ENCODE results near the gene PLS3.

PLS3 gene

DNA sequence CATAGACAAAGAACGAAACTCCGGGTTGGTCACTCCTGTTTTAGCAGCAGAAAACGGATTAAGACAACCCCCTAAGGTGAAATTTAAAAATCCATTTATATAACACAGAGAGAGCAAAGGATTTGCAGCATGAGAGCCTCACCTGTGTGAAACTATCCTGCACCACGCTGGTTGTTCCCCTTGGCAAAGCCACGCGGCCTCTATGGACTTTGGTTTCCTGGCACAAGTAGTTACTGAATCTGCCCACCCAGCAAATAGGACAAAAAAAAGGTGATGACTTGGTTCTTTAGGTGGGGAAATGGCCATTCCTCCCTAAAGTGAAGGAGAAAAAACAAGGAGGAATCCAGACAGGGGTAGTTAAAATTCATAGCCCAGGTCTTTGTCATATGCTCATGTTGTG lies 133.1 kb downstream of the PLS3 start:
- Histone ChIP-seq H3K27me3 (ENCODE audit: insufficient read depth, low read depth) (no peaks in the 10 kb centered on the region), H3K4me2 (no peak overlapping the region), H3K9ac (no peak overlapping the region), H3K36me3 (ENCODE audit: insufficient read depth) (no peaks in the 10 kb centered on the region), H3K4me3 (IDR thresholded peaks at IDR 0.05; ENCODE audit: insufficient read depth, low read depth, low read length) (no peak overlapping the region), H3K27ac (no peak overlapping the region), H3K79me2 (ENCODE audit: insufficient read depth, low read depth) (no peaks in the 10 kb centered on the region), H3K4me1 (ENCODE audit: low read depth, poor library complexity, severe bottlenecking) (peaks cover 7% of the 10 kb centered on the region), H2AFZ (ENCODE audit: low read depth) (no peak overlapping the region), H4K20me1 (ENCODE audit: insufficient read depth) (no peaks in the 10 kb centered on the region)
- TF ChIP-seq, protein P1, sequence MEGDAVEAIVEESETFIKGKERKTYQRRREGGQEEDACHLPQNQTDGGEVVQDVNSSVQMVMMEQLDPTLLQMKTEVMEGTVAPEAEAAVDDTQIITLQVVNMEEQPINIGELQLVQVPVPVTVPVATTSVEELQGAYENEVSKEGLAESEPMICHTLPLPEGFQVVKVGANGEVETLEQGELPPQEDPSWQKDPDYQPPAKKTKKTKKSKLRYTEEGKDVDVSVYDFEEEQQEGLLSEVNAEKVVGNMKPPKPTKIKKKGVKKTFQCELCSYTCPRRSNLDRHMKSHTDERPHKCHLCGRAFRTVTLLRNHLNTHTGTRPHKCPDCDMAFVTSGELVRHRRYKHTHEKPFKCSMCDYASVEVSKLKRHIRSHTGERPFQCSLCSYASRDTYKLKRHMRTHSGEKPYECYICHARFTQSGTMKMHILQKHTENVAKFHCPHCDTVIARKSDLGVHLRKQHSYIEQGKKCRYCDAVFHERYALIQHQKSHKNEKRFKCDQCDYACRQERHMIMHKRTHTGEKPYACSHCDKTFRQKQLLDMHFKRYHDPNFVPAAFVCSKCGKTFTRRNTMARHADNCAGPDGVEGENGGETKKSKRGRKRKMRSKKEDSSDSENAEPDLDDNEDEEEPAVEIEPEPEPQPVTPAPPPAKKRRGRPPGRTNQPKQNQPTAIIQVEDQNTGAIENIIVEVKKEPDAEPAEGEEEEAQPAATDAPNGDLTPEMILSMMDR (conservative IDR thresholded peaks at IDR 0.05; ENCODE audit: low read depth, low read length), result no peak

DNA sequence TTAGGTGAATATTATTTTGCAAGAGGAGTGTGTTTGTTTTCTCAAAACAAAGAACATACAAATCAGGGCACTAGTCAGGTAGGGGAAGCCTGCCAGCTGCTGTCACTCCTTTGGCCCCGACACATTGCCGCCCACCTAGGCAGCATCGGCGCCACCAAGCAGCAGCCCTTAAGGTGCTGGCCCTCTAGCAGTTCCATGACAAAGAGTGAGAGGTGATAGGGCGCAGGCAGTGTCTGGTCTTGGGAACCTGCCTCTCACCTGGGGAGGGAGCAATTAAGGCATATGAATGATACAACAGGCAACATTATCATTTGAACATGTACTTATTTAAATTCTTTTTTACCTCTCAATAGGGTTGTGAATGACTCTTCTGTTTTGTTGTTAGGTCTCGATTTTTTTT lies 135.1 kb downstream of the PLS3 start:
- Histone ChIP-seq H3K9ac (no peak overlapping the region), H3K4me2 (no peak overlapping the region), H3K27ac (no peak overlapping the region), H3K36me3 (ENCODE audit: insufficient read depth) (no peaks in the 10 kb centered on the region), H3K27me3 (ENCODE audit: insufficient read depth, low read depth) (no peaks in the 10 kb centered on the region), H4K20me1 (ENCODE audit: insufficient read depth) (no peaks in the 10 kb centered on the region), H3K79me2 (ENCODE audit: insufficient read depth, low read depth) (no peaks in the 10 kb centered on the region), H3K4me1 (ENCODE audit: low read depth, poor library complexity, severe bottlenecking) (no peaks in the 10 kb centered on the region), H3K4me3 (IDR thresholded peaks at IDR 0.05; ENCODE audit: insufficient read depth, low read depth, low read length) (no peak overlapping the region), H2AFZ (ENCODE audit: low read depth) (no peak overlapping the region)
- TF ChIP-seq, protein P1 (conservative IDR thresholded peaks at IDR 0.05; ENCODE audit: low read depth, low read length), result no peak

DNA sequence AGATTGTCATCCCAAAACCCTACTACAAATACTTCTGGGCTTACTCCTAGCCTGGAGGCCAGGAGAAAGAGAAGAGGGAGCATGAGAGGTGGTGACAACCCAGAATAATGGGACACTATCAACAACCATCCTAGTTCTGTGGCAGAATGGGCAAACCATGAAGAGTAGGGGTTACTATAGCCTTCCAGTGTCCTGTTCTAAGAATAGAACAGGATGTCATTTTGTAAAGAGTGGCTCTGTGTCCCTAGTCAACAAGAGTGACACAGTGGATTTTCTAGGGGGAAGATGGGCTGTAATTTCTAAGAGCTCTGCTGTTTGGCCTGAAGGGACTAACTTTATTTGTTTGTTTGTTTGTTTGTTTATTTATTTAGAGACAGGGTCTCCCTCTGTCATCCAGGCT lies 136.0 kb downstream of the PLS3 start:
- H3K27ac ChIP-seq, result no peak overlapping the region
- no peak overlapping the region for H3K4me3 ChIP-seq (IDR thresholded peaks at IDR 0.05; ENCODE audit: insufficient read depth, low read depth, low read length)
- no peaks in the 10 kb centered on the region for H3K27me3 ChIP-seq (ENCODE audit: insufficient read depth, low read depth)
- no peak overlapping the region for H2AFZ ChIP-seq (ENCODE audit: low read depth)
- no peak overlapping the region for H3K9ac ChIP-seq
- TF ChIP-seq, protein P1 (conservative IDR thresholded peaks at IDR 0.05; ENCODE audit: low read depth, low read length), result no peak
- no peaks in the 10 kb centered on the region for H3K79me2 ChIP-seq (ENCODE audit: insufficient read depth, low read depth)
- H3K4me1 ChIP-seq (ENCODE audit: low read depth, poor library complexity, severe bottlenecking), result no peaks in the 10 kb centered on the region
- H3K36me3 ChIP-seq (ENCODE audit: insufficient read depth), result no peaks in the 10 kb centered on the region
- H3K4me2 ChIP-seq, result no peak overlapping the region
- no peaks in the 10 kb centered on the region for H4K20me1 ChIP-seq (ENCODE audit: insufficient read depth)

DNA sequence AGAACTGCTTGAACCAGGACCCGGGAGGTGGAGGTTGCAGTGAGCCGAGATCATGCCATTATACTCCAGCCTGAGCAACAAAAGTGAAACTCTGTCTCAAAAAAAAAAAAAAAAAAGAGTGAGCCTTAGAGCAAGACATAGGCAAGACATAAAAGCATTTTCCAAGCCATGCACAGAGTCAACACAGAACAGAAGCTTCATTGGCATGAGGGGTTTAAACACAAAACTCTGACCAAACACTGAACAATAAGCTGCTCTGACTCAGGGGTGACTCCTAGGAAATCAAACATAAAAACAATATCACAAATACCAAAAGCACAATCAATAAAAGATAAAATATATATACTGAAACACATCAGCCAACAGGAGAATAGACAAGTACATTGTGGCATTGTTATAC lies 136.8 kb downstream of the PLS3 start:
- Histone ChIP-seq H3K9ac (no peak overlapping the region), H3K4me1 (ENCODE audit: low read depth, poor library complexity, severe bottlenecking) (no peaks in the 10 kb centered on the region), H4K20me1 (ENCODE audit: insufficient read depth) (no peaks in the 10 kb centered on the region), H2AFZ (ENCODE audit: low read depth) (no peak overlapping the region), H3K79me2 (ENCODE audit: insufficient read depth, low read depth) (no peaks in the 10 kb centered on the region), H3K4me2 (no peak overlapping the region), H3K36me3 (ENCODE audit: insufficient read depth) (no peaks in the 10 kb centered on the region), H3K4me3 (IDR thresholded peaks at IDR 0.05; ENCODE audit: insufficient read depth, low read depth, low read length) (no peak overlapping the region), H3K27ac (no peak overlapping the region), H3K27me3 (ENCODE audit: insufficient read depth, low read depth) (no peaks in the 10 kb centered on the region)
- TF ChIP-seq, protein P1 (conservative IDR thresholded peaks at IDR 0.05; ENCODE audit: low read depth, low read length), result no peak
